Adrenal gland (tissue), 12 donors: ENCODE data around the gene ENDOV. TPM values are rescaled to one million over a fixed set of nuclear protein-coding genes. Genes with fewer than 3 reads are reported as not detected.

Experiments used
- DNase-seq, 7 donors: peaks; one replicate each; pipeline ENCODE4 v3.0.0-alpha.2; 2019 to 2020
- H3K27ac ChIP-seq, 5 donors: fragments of 200-600 bp; sonication (generic) in 4 of 5; 1 replicate in 3 of 5; 2 replicates in 2 of 5; pipeline versions ENCODE4 v1.5.1 to v1.8.0; 2016 to 2020; ENCODE audit warnings: mild to moderate bottlenecking in 1 of 5
- H3K27me3 ChIP-seq: fragments of 200-600 bp; 2 replicates; pipeline ENCODE4 v1.8.0; 2021
- H3K36me3 ChIP-seq, 2 donors: fragments of 200-600 bp; replicated peaks in 1 of 2; 1 replicate in 1 of 2; 2 replicates in 1 of 2; pipeline versions ENCODE4 v1.5.1 to v1.8.0; 2018 to 2022
- H3K4me1 ChIP-seq, 2 donors: fragments of 200-600 bp; replicated peaks in 1 of 2; 1 replicate in 1 of 2; 2 replicates in 1 of 2; pipeline versions ENCODE4 v1.5.1 to v1.8.0; 2018 to 2021
- H3K4me3 ChIP-seq, 4 donors: fragments of 200-600 bp; sonication (generic) in 3 of 4; one replicate each; pipeline ENCODE4 v1.5.1; 2016 to 2018
- H3K9me3 ChIP-seq, 3 donors: fragments of 200-600 bp; sonication (generic) in 1 of 3; replicated peaks in 1 of 3; 1 replicate in 2 of 3; 2 replicates in 1 of 3; pipeline versions ENCODE4 v1.5.1 to v1.8.0; 2016 to 2021
- CTCF ChIP-seq, 6 experiments: fragments of 450-650 bp in 4 of 6; fragments of 200-600 bp in 2 of 6; sonication (generic) in 1 of 6; IDR thresholded peaks; 1 replicate in 5 of 6; 2 replicates in 1 of 6; pipeline versions ENCODE4 v1.5.1 to v1.8.0; 2016 to 2021; ENCODE audit warnings: antibody characterized with exemption in 6 of 6, mild to moderate bottlenecking in 2 of 6, moderate library complexity in 1 of 6
- POLR2A ChIP-seq, 2 donors: fragments of 450-650 bp; IDR thresholded peaks; one replicate each; pipeline ENCODE4 v1.6.1; 2017; ENCODE audit warnings: antibody characterized with exemption in 2 of 2, mild to moderate bottlenecking in 2 of 2, moderate library complexity in 1 of 2
- WGBS, 4 donors: extraction: QIAGEN DNeasy Blood & Tissue Kit in 2 of 4; methylation state at CpG; one replicate each; pipeline versions ENCODE4 v1.1.5 to v1.1.7; 2013 to 2017; 5-methylcytosine and 5-hydroxymethylcytosine counted together
- intact Hi-C, 2 donors: fragments of 100-400 bp; cut with DNase I; formaldehyde crosslinking; loops; one replicate each; pipeline versions ENCODE4 v1.14.1 to v1.15.0; 2022 to 2023
- polyA plus RNA-seq, 3 donors: library from polyadenylated mRNA; stranded (reverse); fragments of 200-250 nt in 2 of 3; fragments of 350-450 nt in 1 of 3; fragmentation: Illumina TruSeq in 1 of 3; extraction: RNeasy Lipid Tissue Mini Kit (QIAGEN cat#74804) in 1 of 3; gene quantifications; one replicate each; pipeline ENCODE4 v1.2.3, GENCODE V29; 2013 to 2014
- total RNA-seq, 9 donors: library from RNA; depleted of rRNA in 4 of 9; stranded (reverse); fragments of >200 nt in 4 of 9; fragments of 120-200 nt in 1 of 9; fragmentation: NEBNext Ultra II Directional in 1 of 9; extraction: Animal tissue kit (Norgen Biotek cat#: 25700) in 1 of 9; gene quantifications; one replicate each; pipeline versions ENCODE4 v1.1.0 to v1.2.4, GENCODE V29; 2013 to 2023
- donor health status: healthy with polysubstance abuse.
- donor health status: Bipolar disorder and iron deficiency.
- donor health status: DM: yes; HTN: yes; CAD: no.
- donor health status: DM: no; HTN: no; CAD: no.
- donor health status: DM: no; HTN: no; CAD: no.
- donor health status: DM: yes; HTN: yes; CAD: no.

ENDOV gene
- total and polyA plus RNA-seq, 12 donors, result 7.1 to 31.9 (median 18.3) TPM

GRCh38 chr17:80471922-80472321 lies 57.0 kb downstream of the ENDOV start:
- 86 to 95% (median 93%) methylated on average over 8 of the region's 8 CpGs for WGBS, 4 donors
- peaks cover 24% of the 10 kb centered on the region for H3K27me3 ChIP-seq

GRCh38 chr17:80472996-80473395 lies 58.0 kb downstream of the ENDOV start:
- Histone ChIP-seq H3K27ac (no peak overlapping the region), H3K27me3 (peaks cover 35% of the 10 kb centered on the region), H3K36me3 (no peaks in the 10 kb centered on the region), H3K4me3 (no peak overlapping the region), H3K9me3 (no peaks in the 10 kb centered on the region), H3K4me1 (peaks cover 23 to 35% of the 10 kb centered on the region in 2 donors)
- intact Hi-C loops, result loop anchor here in 1 of 2 donors (5.0 kb wide), 1 partner anchor 46 kb away; no protein-coding TSS in a partner anchor
- WGBS, 4 donors, result 85 to 92% (median 89%) methylated on average over 9 to 12 of the region's 12 CpGs
- no peak for TF ChIP-seq POLR2A (IDR thresholded peaks at IDR 0.05)
- TF ChIP-seq CTCF (IDR thresholded peaks at IDR 0.05), result no peak
- no peak for DNase-seq

More at GRCh38 chr17:80471922-80472321, 57.0 kb downstream of the ENDOV start:
- no peak for DNase-seq
- Histone ChIP-seq H3K36me3 (no peaks in the 10 kb centered on the region), H3K9me3 (no peaks in the 10 kb centered on the region), H3K4me3 (no peak overlapping the region), H3K4me1 (peaks cover 13 to 24% of the 10 kb centered on the region in 2 donors), H3K27ac (no peak overlapping the region)
- intact Hi-C loops, result loop anchor here in 1 of 2 donors (5.0 kb wide), 1 partner anchor 45 kb away; no protein-coding TSS in a partner anchor
- TF ChIP-seq POLR2A (IDR thresholded peaks at IDR 0.05), result no peak

- Histone ChIP-seq H3K27ac (no peak overlapping the region), H3K4me1 (peaks cover 30 to 41% of the 10 kb centered on the region in 2 donors)
- intact Hi-C loops, result loop anchor here in 1 of 2 donors (5.0 kb wide), 1 partner anchor 46 kb away; no protein-coding TSS in a partner anchor
These were observed 58.7 kb downstream of the ENDOV start for GRCh38 chr17:80473701-80474100.

DNA sequence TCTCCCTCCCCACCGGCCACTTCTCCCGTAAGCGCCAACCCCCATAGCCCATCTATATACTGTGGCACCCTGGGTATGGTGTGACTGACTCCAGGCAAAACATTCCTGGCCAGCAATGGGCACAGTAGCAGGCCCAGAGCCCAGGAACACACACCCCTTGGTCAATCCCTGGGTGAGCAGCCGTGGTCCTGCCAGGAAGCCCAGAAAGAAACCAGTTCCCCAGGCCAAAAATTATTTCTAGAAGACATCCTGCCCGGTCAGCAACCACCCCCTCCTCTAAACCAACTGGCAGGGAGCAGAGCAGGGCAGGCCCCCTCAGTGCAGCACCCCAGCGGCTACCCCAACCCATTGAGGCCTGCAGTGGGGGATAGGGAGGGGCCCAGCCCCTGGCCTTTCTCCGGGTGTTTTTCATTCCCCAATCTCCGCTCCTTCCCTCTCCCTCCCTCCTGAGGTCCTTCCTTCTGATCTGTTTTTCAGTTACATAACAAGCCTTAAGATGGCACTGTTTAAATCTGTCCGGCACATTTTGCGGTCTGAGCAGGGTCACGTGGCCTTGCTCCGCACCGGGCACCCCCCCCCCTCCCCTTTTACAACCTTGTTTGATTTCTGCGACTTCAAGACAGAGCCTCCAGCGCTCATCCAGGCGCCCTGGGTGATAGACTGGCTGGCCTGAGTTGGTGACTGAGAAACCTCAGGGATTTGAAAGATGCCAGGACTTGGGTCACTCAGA lies 59.4 kb downstream of the ENDOV start:
- TF ChIP-seq POLR2A (IDR thresholded peaks at IDR 0.05) (no peak), CTCF (IDR thresholded peaks at IDR 0.05) (peak in 2 of 6 experiments; percentile 8 to 34)
- WGBS, 4 donors, result 7 to 27% (median 16%) methylated on average over 11 to 16 of the region's 16 CpGs
- no peaks in the 10 kb centered on the region for H3K9me3 ChIP-seq
- peak in 3 of 7 donors; percentile 39 to 71 (median 55) for DNase-seq
- intact Hi-C loops, result loop anchor here in 1 of 2 donors (5.0 kb wide), 1 partner anchor 47 kb away; no protein-coding TSS in a partner anchor
- peaks cover 30 to 41% of the 10 kb centered on the region in 2 donors for H3K4me1 ChIP-seq
- H3K27ac ChIP-seq, result no peak overlapping the region
- H3K36me3 ChIP-seq, result no peaks in the 10 kb centered on the region
- peaks cover 49% of the 10 kb centered on the region for H3K27me3 ChIP-seq
- peak overlapping the region in 1 of 4 donors; percentile 50 for H3K4me3 ChIP-seq

More at GRCh38 chr17:80473701-80474100, 58.7 kb downstream of the ENDOV start:
- no peak for TF ChIP-seq CTCF (IDR thresholded peaks at IDR 0.05)
- TF ChIP-seq POLR2A (IDR thresholded peaks at IDR 0.05), result no peak
- 59 to 93% (median 73%) methylated on average over 4 to 7 of the region's 7 CpGs for WGBS, 4 donors
- Histone ChIP-seq H3K4me3 (no peak overlapping the region), H3K27me3 (peaks cover 42% of the 10 kb centered on the region), H3K36me3 (no peaks in the 10 kb centered on the region), H3K9me3 (no peaks in the 10 kb centered on the region)
- DNase-seq, result no peak
